Liver (tissue), 9 donors: ENCODE measurements around the gene CD79A. TPM values are rescaled to one million over a fixed set of nuclear protein-coding genes. Genes with fewer than 3 reads are reported as not detected.

Experiments used
- DNase-seq: peaks from one replicate; pipeline ENCODE4 v3.0.0-alpha.2; 2017; ENCODE audit warnings: low spot score
- H3K27ac ChIP-seq, 2 donors: one replicate each; pipeline ENCODE4 v1.7.0; 2013; ENCODE audit warnings: inconsistent platforms in 2 of 2, low read length in 2 of 2, control low read depth in 1 of 2, low read depth in 1 of 2, mild to moderate bottlenecking in 1 of 2
- H3K27me3 ChIP-seq, 4 donors: one replicate each; pipeline versions ENCODE4 v1.6.1 to v1.7.0; 2013; ENCODE audit warnings: low read length in 3 of 4, inconsistent platforms in 1 of 4, mild to moderate bottlenecking in 1 of 4, moderate library complexity in 1 of 4; ENCODE audit not compliant: control insufficient read depth in 4 of 4, insufficient read depth in 4 of 4
- H3K36me3 ChIP-seq, 4 donors: one replicate each; pipeline versions ENCODE4 v1.6.1 to v1.7.0; 2013; ENCODE audit warnings: low read length in 3 of 4, mild to moderate bottlenecking in 3 of 4, low read depth in 1 of 4, moderate library complexity in 1 of 4; ENCODE audit not compliant: control insufficient read depth in 4 of 4, insufficient read depth in 3 of 4
- H3K4me1 ChIP-seq, 4 donors: one replicate each; pipeline versions ENCODE4 v1.6.1 to v1.7.0; 2013; ENCODE audit warnings: low read length in 3 of 4, mild to moderate bottlenecking in 3 of 4, moderate library complexity in 1 of 4; ENCODE audit not compliant: control insufficient read depth in 4 of 4, insufficient read depth in 4 of 4
- H3K4me3 ChIP-seq, 3 donors: one replicate each; pipeline versions ENCODE4 v1.6.1 to v1.7.0; 2013; ENCODE audit warnings: low read length in 3 of 3, control low read depth in 1 of 3, low read depth in 1 of 3, mild to moderate bottlenecking in 1 of 3
- H3K9ac ChIP-seq, 2 donors: one replicate each; pipeline ENCODE4 v1.7.0; 2013; ENCODE audit warnings: low read length in 2 of 2, mild to moderate bottlenecking in 2 of 2, moderate library complexity in 2 of 2, control low read depth in 1 of 2, low read depth in 1 of 2
- H3K9me3 ChIP-seq, 4 donors: one replicate each; pipeline versions ENCODE4 v1.6.1 to v1.7.0; 2013; ENCODE audit warnings: low read length in 3 of 4; ENCODE audit not compliant: control insufficient read depth in 4 of 4
- ATF3 ChIP-seq: IDR thresholded peaks from 2 replicates; pipeline ENCODE4 v1.6.1; 2016; ENCODE audit warnings: antibody characterized with exemption
- EGR1 ChIP-seq, 2 donors: IDR thresholded peaks; 2 replicates each; pipeline ENCODE4 v1.6.1; 2016 to 2018; ENCODE audit warnings: antibody characterized with exemption in 2 of 2, low read depth in 2 of 2
- FOXA1 ChIP-seq: IDR thresholded peaks from 2 replicates; pipeline ENCODE4 v1.6.1; 2016; ENCODE audit warnings: antibody characterized with exemption
- FOXA2 ChIP-seq: IDR thresholded peaks from 2 replicates; pipeline ENCODE4 v1.6.1; 2016; ENCODE audit warnings: antibody characterized with exemption
- GABPA ChIP-seq, 2 donors: IDR thresholded peaks in 1 of 2; conservative IDR thresholded peaks in 1 of 2; 2 replicates each; pipeline ENCODE4 v1.6.1; 2016; ENCODE audit warnings: antibody characterized with exemption in 2 of 2, mild to moderate bottlenecking in 1 of 2, moderate library complexity in 1 of 2
- HNF4A ChIP-seq, 2 donors: conservative IDR thresholded peaks; 2 replicates each; pipeline ENCODE4 v1.6.1; 2016; ENCODE audit warnings: antibody characterized with exemption in 2 of 2, mild to moderate bottlenecking in 2 of 2
- HNF4G ChIP-seq: IDR thresholded peaks from 2 replicates; pipeline ENCODE4 v1.6.1; 2016; ENCODE audit warnings: antibody characterized with exemption
- JUND ChIP-seq, 2 donors: IDR thresholded peaks; 2 replicates each; pipeline ENCODE4 v1.6.1; 2016; ENCODE audit warnings: antibody characterized with exemption in 2 of 2
- RXRA ChIP-seq, 2 donors: IDR thresholded peaks; 2 replicates each; pipeline ENCODE4 v1.6.1; 2017 to 2018; ENCODE audit warnings: antibody characterized with exemption in 2 of 2, mild to moderate bottlenecking in 1 of 2
- SP1 ChIP-seq: IDR thresholded peaks from 2 replicates; pipeline ENCODE4 v1.6.1; 2018; ENCODE audit warnings: antibody characterized with exemption, mild to moderate bottlenecking
- TAF1 ChIP-seq: conservative IDR thresholded peaks from 2 replicates; pipeline ENCODE4 v1.6.1; 2016; ENCODE audit warnings: antibody characterized with exemption, mild to moderate bottlenecking
- YY1 ChIP-seq: IDR thresholded peaks from 2 replicates; pipeline ENCODE4 v1.6.1; 2016; ENCODE audit warnings: antibody characterized with exemption, mild to moderate bottlenecking
- whole genome bisulfite sequencing: extraction: QIAGEN DNeasy Blood & Tissue Kit; methylation state at CpG from one replicate; pipeline ENCODE4 v1.1.7; 2013; 5-methylcytosine and 5-hydroxymethylcytosine counted together
- polyA plus RNA-seq, 2 donors: library from polyadenylated mRNA; stranded (reverse) in 1 of 2; unstranded in 1 of 2; fragments of 200-250 nt in 1 of 2; fragments of >200 nt in 1 of 2; fragmentation: Nextera tagmentation in 1 of 2; extraction: Ambion mirVana in 1 of 2; gene quantifications; one replicate each; pipeline versions ENCODE4 v1.2.1 to v1.2.3, GENCODE V29; 2013 to 2015
- total RNA-seq, 2 donors: library from RNA; depleted of rRNA; stranded (reverse); fragments of >200 nt; gene quantifications; one replicate each; pipeline ENCODE4 v1.2.3, GENCODE V29; 2014
- TF ChIP-seq, protein P1 (sequence below): fragments of 150-350 bp; IDR thresholded peaks from 2 replicates; pipeline ENCODE4 v1.5.1; 2017; ENCODE audit warnings: improper control_type of control experiment, low read depth, low read length; ENCODE audit not compliant: missing input control
- donor health status: healthy.
- donor health status: healthy.
- donor health status: healthy.
- donor health status: healthy.
- donor health status: healthy.

Gene CD79A
- total and polyA plus RNA-seq, 4 donors: 0.43 to 5.0 (median 2.0) TPM

DNA sequence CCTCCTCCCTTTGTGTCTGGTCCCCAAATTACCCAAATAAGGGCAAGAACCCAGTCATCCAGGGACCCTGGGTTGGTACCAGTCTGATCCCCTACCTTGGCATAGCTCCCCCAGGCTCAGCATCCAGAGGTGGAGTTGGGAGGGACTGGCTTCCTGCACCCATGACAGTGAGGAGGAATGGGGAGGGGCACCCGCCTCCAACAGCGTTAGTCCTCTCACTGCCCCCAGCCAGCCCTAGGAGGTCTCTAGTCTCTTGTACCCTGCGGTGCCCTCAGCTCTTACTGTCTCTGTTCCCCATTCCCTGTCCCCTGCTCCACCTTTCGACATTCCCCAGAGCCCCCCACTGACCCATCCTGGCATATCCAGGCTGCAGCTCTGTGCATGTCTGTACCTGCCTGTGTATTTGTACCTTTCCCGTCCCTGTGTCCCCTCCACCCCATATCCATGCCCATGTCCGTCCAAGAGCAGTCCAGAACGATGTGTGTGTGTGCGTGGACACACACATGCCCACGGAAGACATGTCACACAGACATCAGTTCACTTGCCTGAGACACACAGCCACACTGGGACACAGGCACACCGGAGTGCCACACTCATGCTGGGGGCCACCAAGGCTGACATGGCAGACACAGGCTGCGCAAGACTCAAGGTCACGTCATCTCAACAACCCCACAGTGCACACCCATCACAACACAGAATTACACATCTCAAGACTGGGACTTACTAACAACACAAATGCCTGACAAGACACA, 33.3 kb downstream of the CD79A start:
- H3K36me3 ChIP-seq: peaks cover 0 to 12% (median 3%) of the 10 kb centered on the region in 4 donors
- H3K4me1 ChIP-seq: peaks cover 0 to 3% (median 1%) of the 10 kb centered on the region in 4 donors
- H3K9me3 ChIP-seq: no peaks in the 10 kb centered on the region
- peaks cover under 1 to 7% (median 3%) of the 10 kb centered on the region in 4 donors for H3K27me3 ChIP-seq
- H3K4me3 ChIP-seq: no peak overlapping the region
- 65% methylated on average over 12 of the region's 12 CpGs for WGBS
- no peak overlapping the region for H3K27ac ChIP-seq
- TF ChIP-seq SP1: no peak
- TF ChIP-seq, protein P1, sequence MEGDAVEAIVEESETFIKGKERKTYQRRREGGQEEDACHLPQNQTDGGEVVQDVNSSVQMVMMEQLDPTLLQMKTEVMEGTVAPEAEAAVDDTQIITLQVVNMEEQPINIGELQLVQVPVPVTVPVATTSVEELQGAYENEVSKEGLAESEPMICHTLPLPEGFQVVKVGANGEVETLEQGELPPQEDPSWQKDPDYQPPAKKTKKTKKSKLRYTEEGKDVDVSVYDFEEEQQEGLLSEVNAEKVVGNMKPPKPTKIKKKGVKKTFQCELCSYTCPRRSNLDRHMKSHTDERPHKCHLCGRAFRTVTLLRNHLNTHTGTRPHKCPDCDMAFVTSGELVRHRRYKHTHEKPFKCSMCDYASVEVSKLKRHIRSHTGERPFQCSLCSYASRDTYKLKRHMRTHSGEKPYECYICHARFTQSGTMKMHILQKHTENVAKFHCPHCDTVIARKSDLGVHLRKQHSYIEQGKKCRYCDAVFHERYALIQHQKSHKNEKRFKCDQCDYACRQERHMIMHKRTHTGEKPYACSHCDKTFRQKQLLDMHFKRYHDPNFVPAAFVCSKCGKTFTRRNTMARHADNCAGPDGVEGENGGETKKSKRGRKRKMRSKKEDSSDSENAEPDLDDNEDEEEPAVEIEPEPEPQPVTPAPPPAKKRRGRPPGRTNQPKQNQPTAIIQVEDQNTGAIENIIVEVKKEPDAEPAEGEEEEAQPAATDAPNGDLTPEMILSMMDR: no peak
- no peak for TF ChIP-seq GABPA (IDR thresholded peaks at IDR 0.05 in 1 of 2, conservative IDR thresholded peaks at IDR 0.05 in 1 of 2)
- TF ChIP-seq RXRA (IDR thresholded peaks at IDR 0.05): no peak
- no peak for TF ChIP-seq HNF4G
- TF ChIP-seq YY1: no peak
- no peak for TF ChIP-seq FOXA2
- no peak for TF ChIP-seq JUND (IDR thresholded peaks at IDR 0.05)
- no peak overlapping the region for H3K9ac ChIP-seq
- DNase-seq: no peak

GRCh38 chr19:41910992-41911888, 34.2 kb downstream of the CD79A start:
- peaks cover 4 to 7% (median 5%) of the 10 kb centered on the region in 4 donors for H3K27me3 ChIP-seq
- peaks cover 0 to 3% (median 1%) of the 10 kb centered on the region in 4 donors for H3K4me1 ChIP-seq
- no peak overlapping the region for H3K9ac ChIP-seq
- no peak for TF ChIP-seq ATF3
- TF ChIP-seq JUND (IDR thresholded peaks at IDR 0.05): no peak
- no peak for TF ChIP-seq HNF4G
- TF ChIP-seq FOXA1: no peak
- TF ChIP-seq, protein P1: no peak
- TF ChIP-seq GABPA (IDR thresholded peaks at IDR 0.05 in 1 of 2, conservative IDR thresholded peaks at IDR 0.05 in 1 of 2): no peak
- TF ChIP-seq TAF1: no peak
- TF ChIP-seq EGR1 (IDR thresholded peaks at IDR 0.05; ENCODE audit: low read depth in 2 of 2): no peak
- no peak for TF ChIP-seq HNF4A (conservative IDR thresholded peaks at IDR 0.05)
- no peak overlapping the region for H3K4me3 ChIP-seq
- H3K9me3 ChIP-seq: no peaks in the 10 kb centered on the region
- no peak overlapping the region for H3K27ac ChIP-seq
- peaks cover 0 to 5% (median 2%) of the 10 kb centered on the region in 4 donors for H3K36me3 ChIP-seq
- no peak for DNase-seq
- 62% methylated on average over 13 of the region's 13 CpGs for WGBS
